ENCODE measurements around the gene FMNL2. TPM values are rescaled to one million over a fixed set of nuclear protein-coding genes. Genes with fewer than 3 reads are reported as not detected.

The FMNL2 gene
- total RNA-seq, 1 experiment from 2014 or later: 38.2 TPM

DNA sequence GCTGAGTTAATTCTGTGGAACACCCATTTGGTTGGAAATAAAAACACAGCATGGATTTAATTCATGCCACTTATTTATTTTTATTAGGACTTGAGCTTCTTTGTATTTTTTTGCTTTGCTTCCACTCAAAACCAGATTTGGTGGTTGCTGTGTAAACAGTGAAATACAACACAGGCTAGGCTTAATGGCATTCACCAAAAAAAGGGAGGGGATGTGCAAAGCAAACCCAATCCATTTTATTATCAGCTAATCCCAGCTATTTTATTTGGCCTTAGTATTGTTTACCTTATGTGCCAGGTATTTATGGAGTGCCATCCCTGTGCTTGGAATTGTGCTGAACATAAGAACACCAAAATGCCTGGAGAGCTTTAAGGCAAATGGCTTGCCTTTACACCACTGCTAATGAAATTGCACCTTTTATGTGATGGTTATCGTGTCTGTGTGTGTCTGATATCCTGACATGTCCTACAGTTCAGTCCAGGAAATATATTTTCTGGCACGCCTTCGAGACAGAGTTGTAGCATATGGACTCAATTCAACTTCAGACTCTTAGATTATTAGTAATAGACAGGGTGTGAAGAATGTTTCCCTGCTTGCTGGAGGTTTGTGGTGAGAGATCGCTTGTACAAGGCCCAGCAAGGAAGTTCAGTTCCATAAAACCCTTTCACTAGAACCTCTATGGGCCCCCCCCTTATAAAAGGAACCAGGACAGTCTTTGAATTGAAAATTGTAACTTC, 282.6 kb downstream of the FMNL2 start:
- no peak overlapping the region for H3K27ac Mint-ChIP-seq (ENCODE audit: unreplicated experiment)
- DNase-seq: no peak
- TF ChIP-seq, protein P1, sequence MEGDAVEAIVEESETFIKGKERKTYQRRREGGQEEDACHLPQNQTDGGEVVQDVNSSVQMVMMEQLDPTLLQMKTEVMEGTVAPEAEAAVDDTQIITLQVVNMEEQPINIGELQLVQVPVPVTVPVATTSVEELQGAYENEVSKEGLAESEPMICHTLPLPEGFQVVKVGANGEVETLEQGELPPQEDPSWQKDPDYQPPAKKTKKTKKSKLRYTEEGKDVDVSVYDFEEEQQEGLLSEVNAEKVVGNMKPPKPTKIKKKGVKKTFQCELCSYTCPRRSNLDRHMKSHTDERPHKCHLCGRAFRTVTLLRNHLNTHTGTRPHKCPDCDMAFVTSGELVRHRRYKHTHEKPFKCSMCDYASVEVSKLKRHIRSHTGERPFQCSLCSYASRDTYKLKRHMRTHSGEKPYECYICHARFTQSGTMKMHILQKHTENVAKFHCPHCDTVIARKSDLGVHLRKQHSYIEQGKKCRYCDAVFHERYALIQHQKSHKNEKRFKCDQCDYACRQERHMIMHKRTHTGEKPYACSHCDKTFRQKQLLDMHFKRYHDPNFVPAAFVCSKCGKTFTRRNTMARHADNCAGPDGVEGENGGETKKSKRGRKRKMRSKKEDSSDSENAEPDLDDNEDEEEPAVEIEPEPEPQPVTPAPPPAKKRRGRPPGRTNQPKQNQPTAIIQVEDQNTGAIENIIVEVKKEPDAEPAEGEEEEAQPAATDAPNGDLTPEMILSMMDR (IDR thresholded peaks at IDR 0.05; ENCODE audit: insufficient read depth in 1 of 2, low read depth in 1 of 2, low read length in 1 of 2, severe bottlenecking in 1 of 2, unreplicated experiment in 1 of 2): no peak
- no peak overlapping the region for H3K4me3 Mint-ChIP-seq (ENCODE audit: unreplicated experiment)
- no TSS peak for BruUV-seq (replicated peaks)
- no peaks in the 10 kb centered on the region for H3K27me3 ChIP-seq (replicated peaks; ENCODE audit: control insufficient read depth, insufficient read depth, low read length)
- peaks cover 3% of the 10 kb centered on the region for H3K36me3 ChIP-seq (ENCODE audit: control insufficient read depth, insufficient read depth, low read length)
- H3K9me3 Mint-ChIP-seq (ENCODE audit: unreplicated experiment): no peaks in the 10 kb centered on the region
- no peak overlapping the region for H3K4me3 ChIP-seq (ENCODE audit: low read depth, low read length)
- peaks cover 44% of the 10 kb centered on the region for H3K36me3 Mint-ChIP-seq (ENCODE audit: insufficient read depth, unreplicated experiment)
- ChIA-PET CTCF (no interaction called here), POLR2A (no interaction called here)
- intact Hi-C loops (cut with micrococcal nuclease; ENCODE audit: unreplicated experiment): loop anchor here (5.0 kb wide), 1 partner anchor 145 kb away; no protein-coding TSS in a partner anchor
- H3K9me3 ChIP-seq: no peaks in the 10 kb centered on the region
- peaks cover 22% of the 10 kb centered on the region for H3K4me1 ChIP-seq
- no peaks in the 10 kb centered on the region for H3K27me3 Mint-ChIP-seq (ENCODE audit: insufficient read depth, unreplicated experiment)
- H3K4me1 Mint-ChIP-seq (ENCODE audit: low read depth, unreplicated experiment): peaks cover 17% of the 10 kb centered on the region

DNA sequence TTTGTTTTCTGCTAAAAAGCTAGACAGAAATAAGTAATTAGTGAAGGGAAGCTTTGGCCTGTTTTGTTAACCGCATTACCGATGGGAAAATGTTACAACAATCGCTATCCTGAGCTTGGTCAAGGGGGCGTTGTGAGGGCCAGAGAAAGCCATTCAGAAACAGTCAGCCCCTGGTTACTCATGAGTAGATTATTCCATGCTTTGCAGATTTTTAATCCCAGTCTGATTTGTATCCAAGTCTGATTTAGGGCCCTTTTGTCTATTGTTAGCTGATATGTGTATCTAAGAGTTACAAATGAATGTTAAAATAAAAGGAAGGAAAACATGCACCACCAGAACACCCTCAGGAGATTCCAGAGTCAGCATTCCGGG, 283.2 kb downstream of the FMNL2 start:
- ChIA-PET CTCF (no interaction called here), POLR2A (no interaction called here)
- Mint-ChIP-seq H3K27me3 (ENCODE audit: insufficient read depth, unreplicated experiment) (no peaks in the 10 kb centered on the region), H3K9me3 (ENCODE audit: unreplicated experiment) (no peaks in the 10 kb centered on the region), H3K4me3 (ENCODE audit: unreplicated experiment) (no peak overlapping the region), H3K4me1 (ENCODE audit: low read depth, unreplicated experiment) (peaks cover 22% of the 10 kb centered on the region), H3K36me3 (ENCODE audit: insufficient read depth, unreplicated experiment) (peaks cover 49% of the 10 kb centered on the region), H3K27ac (ENCODE audit: unreplicated experiment) (no peak overlapping the region)
- no TSS peak for BruUV-seq (replicated peaks)
- Histone ChIP-seq H3K4me1 (peaks cover 25% of the 10 kb centered on the region), H3K4me3 (ENCODE audit: low read depth, low read length) (no peak overlapping the region), H3K27me3 (replicated peaks; ENCODE audit: control insufficient read depth, insufficient read depth, low read length) (no peaks in the 10 kb centered on the region), H3K9me3 (no peaks in the 10 kb centered on the region), H3K36me3 (ENCODE audit: control insufficient read depth, insufficient read depth, low read length) (peaks cover 3% of the 10 kb centered on the region)
- TF ChIP-seq, protein P1 (IDR thresholded peaks at IDR 0.05; ENCODE audit: insufficient read depth in 1 of 2, low read depth in 1 of 2, low read length in 1 of 2, severe bottlenecking in 1 of 2, unreplicated experiment in 1 of 2): no peak
- no peak for DNase-seq
- intact Hi-C loops (cut with micrococcal nuclease; ENCODE audit: unreplicated experiment): loop anchor here (5.0 kb wide), 1 partner anchor 146 kb away; no protein-coding TSS in a partner anchor

DNA sequence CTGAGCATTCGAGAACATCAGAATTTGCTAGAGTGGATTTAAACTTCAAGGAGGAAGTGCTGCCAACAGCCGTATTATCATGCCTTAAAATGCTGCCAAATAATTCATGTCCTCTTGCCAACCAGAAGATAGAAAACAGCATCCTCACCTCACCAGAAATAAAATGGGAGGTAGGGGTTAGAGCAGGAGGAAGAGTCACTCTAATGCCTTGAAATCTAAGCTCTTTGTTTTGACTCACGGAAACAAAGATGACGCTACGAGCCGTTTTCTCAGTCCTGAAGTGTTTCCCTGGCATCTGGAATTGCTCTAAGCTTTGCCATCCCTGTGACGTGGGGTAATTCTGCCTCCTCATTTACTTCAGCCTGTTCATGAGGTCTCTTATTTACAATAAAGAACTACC, 285.2 kb downstream of the FMNL2 start:
- DNase-seq: no peak
- Histone ChIP-seq H3K9me3 (no peaks in the 10 kb centered on the region), H3K4me3 (ENCODE audit: low read depth, low read length) (no peak overlapping the region), H3K4me1 (peaks cover 17% of the 10 kb centered on the region), H3K27me3 (replicated peaks; ENCODE audit: control insufficient read depth, insufficient read depth, low read length) (no peaks in the 10 kb centered on the region), H3K36me3 (ENCODE audit: control insufficient read depth, insufficient read depth, low read length) (peaks cover 3% of the 10 kb centered on the region)
- peaks cover 52% of the 10 kb centered on the region for H3K36me3 Mint-ChIP-seq (ENCODE audit: insufficient read depth, unreplicated experiment)
- ChIA-PET CTCF (no interaction called here), POLR2A (no interaction called here)
- H3K27ac Mint-ChIP-seq (ENCODE audit: unreplicated experiment): no peak overlapping the region
- H3K4me1 Mint-ChIP-seq (ENCODE audit: low read depth, unreplicated experiment): peaks cover 18% of the 10 kb centered on the region
- H3K9me3 Mint-ChIP-seq (ENCODE audit: unreplicated experiment): no peaks in the 10 kb centered on the region
- no peaks in the 10 kb centered on the region for H3K27me3 Mint-ChIP-seq (ENCODE audit: insufficient read depth, unreplicated experiment)
- no TSS peak for BruUV-seq (replicated peaks)
- intact Hi-C loops (cut with micrococcal nuclease; ENCODE audit: unreplicated experiment): no loop called here
- TF ChIP-seq, protein P1 (IDR thresholded peaks at IDR 0.05; ENCODE audit: insufficient read depth in 1 of 2, low read depth in 1 of 2, low read length in 1 of 2, severe bottlenecking in 1 of 2, unreplicated experiment in 1 of 2): no peak
- H3K4me3 Mint-ChIP-seq (ENCODE audit: unreplicated experiment): no peak overlapping the region
